Panc1 (cell line): ENCODE results near the gene ENTPD6. TPM values are rescaled to one million over a fixed set of nuclear protein-coding genes. Genes with fewer than 3 reads are reported as not detected.

Experiments used
- ATAC-seq: fragments of 200-7000 bp; cut with Tn5 transposase; 2 replicates; pipeline ENCODE4 v1.9.1; 2020; ENCODE audit warnings: mild to moderate bottlenecking, moderate library complexity
- BruUV-seq: library from RNA; stranded (reverse); fragments of 400-500 nt; replicated peaks from 2 replicates; lab custom pipeline; 2021; lab: Mats Ljungman, UMichigan
- CTCF ChIA-PET: fragments of 300-600 bp; sonication (Branson Sonifier 250); formaldehyde crosslinking; loops from one replicate; lab custom pipeline; 2022; ENCODE audit warnings: antibody characterized with exemption; lab: Charles Lee
- POLR2A ChIA-PET: fragments of 300-600 bp; sonication (Branson Sonifier 250); formaldehyde crosslinking; loops from one replicate; lab custom pipeline; 2022; ENCODE audit warnings: antibody characterized with exemption; lab: Charles Lee
- DNase-seq: peaks from one replicate; pipeline ENCODE4 v3.0.0-alpha.2; 2010; ENCODE audit warnings: low read depth, low spot score
- H3K27ac ChIP-seq: 2 replicates; pipeline ENCODE4 v1.5.1; 2011; ENCODE audit warnings: mild to moderate bottlenecking, low read length, inconsistent platforms
- H3K27me3 ChIP-seq: fragments of 200-500 bp; sonication (Bioruptor generic); 2 replicates; pipeline ENCODE4 v1.6.0; 2014; ENCODE audit warnings: low read length, inconsistent platforms; ENCODE audit not compliant: control insufficient read depth, insufficient read depth
- H3K36me3 ChIP-seq: fragments of 200-500 bp; sonication (Bioruptor generic); 2 replicates; pipeline ENCODE4 v1.5.1; 2014; ENCODE audit warnings: inconsistent platforms, mild to moderate bottlenecking, low read length, moderate library complexity; ENCODE audit not compliant: control insufficient read depth, insufficient read depth
- H3K4me1 ChIP-seq: 2 replicates; pipeline ENCODE4 v1.5.1; 2011; ENCODE audit warnings: inconsistent platforms, mild to moderate bottlenecking, low read length, moderate library complexity; ENCODE audit not compliant: control insufficient read depth, insufficient read depth
- H3K4me3 ChIP-seq, 2 experiments: 2 replicates each; pipeline ENCODE4 v1.5.1; 2011 to 2012; ENCODE audit warnings: low read depth in 2 of 2, low read length in 2 of 2, mild to moderate bottlenecking in 2 of 2, inconsistent platforms in 1 of 2, moderate library complexity in 1 of 2
- H3K9me3 ChIP-seq: fragments of 200-500 bp; sonication (Bioruptor generic); 2 replicates; pipeline ENCODE4 v1.5.1; 2014; ENCODE audit warnings: low read depth, mild to moderate bottlenecking, inconsistent platforms, low read length, moderate library complexity; ENCODE audit not compliant: control insufficient read depth, insufficient read depth
- CTCF ChIP-seq: fragments of 450-650 bp; IDR thresholded peaks from 2 replicates; pipeline ENCODE4 v1.5.1; 2017; ENCODE audit warnings: mild to moderate bottlenecking
- POLR2AphosphoS5 ChIP-seq: IDR thresholded peaks from 2 replicates; pipeline ENCODE4 v1.6.1; 2012; ENCODE audit warnings: mild to moderate bottlenecking, low read depth, low read length, moderate library complexity
- SIN3A ChIP-seq: IDR thresholded peaks from 2 replicates; pipeline ENCODE4 v1.6.1; 2012; ENCODE audit warnings: low read depth, mild to moderate bottlenecking, low read length, moderate library complexity, borderline replicate concordance; ENCODE audit not compliant: insufficient read depth
- TCF7L2 ChIP-seq: IDR thresholded peaks from 2 replicates; pipeline ENCODE4 v1.6.1; 2011; ENCODE audit warnings: mild to moderate bottlenecking, low read depth, low read length, inconsistent platforms
- in situ Hi-C: cut with HindIII; loops from 2 replicates; pipeline ENCODE4 v1.10.0; 2016; ENCODE audit warnings: low sequenced_read_pairs, low pct_unique_long_range_greater_than_20kb
- intact Hi-C: fragments of 100-400 bp; cut with micrococcal nuclease; formaldehyde crosslinking; loops from one replicate; pipeline ENCODE4 v1.10.0; 2022; ENCODE audit not compliant: unreplicated experiment
- total RNA-seq: library from RNA; stranded (reverse); gene quantifications from one replicate; pipeline ENCODE4 v1.2.1, GENCODE V29; 2021; ENCODE audit not compliant: unreplicated experiment
- TF ChIP-seq, protein P1 (sequence below), 2 experiments: IDR thresholded peaks; 2 replicates each; pipeline ENCODE4 v1.6.1; 2011 to 2012; ENCODE audit warnings: low read depth in 2 of 2, control low read depth in 1 of 2, low read length in 1 of 2, mild to moderate bottlenecking in 1 of 2, moderate library complexity in 1 of 2; ENCODE audit not compliant: insufficient read depth in 1 of 2

Gene ENTPD6
- total RNA-seq, 1 experiment from 2014 or later = 108 TPM

DNA sequence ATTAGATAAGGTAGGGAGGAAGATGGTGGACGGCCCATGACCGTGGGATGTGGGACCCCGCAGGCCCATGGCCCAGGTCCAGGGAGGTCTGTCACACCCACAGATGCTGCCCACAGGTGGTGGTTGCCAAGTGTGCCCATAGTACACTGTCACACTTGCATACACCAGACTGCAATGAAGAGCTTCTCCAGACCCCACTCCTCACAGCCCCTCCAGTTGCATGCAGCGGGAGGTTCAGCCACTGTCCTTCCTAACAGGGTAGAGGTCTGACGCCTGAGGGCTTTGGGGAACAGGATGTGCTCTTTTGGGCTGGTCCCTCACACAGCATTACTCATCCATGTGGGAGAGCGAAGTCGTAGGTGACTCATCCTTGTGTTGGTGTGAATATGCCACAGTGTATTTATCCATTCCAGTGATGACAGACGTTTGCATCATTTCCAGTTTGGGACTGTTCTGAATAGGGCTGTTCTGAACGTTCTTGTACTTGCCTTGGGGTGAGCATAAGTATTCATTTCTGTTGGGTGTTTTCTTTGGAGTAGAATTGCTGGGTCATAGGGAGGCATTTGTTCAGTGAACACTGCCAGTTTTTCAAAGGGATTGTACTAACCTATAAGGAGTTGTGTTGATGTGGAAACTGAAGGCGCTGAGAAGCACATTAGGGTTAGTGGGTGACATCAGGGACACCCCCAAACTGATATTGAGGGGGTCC is 42.3 kb downstream of the ENTPD6 start:
- peak; percentile 87 for ATAC-seq
- peak overlapping the region in 1 of 2 experiments; percentile 3; a peak in 1 of 4 replicates for H3K4me3 ChIP-seq
- H3K27ac ChIP-seq = peak overlapping the region; percentile 100
- H3K4me1 ChIP-seq = peaks cover 74% of the 10 kb centered on the region
- POLR2A ChIA-PET = no interaction called here
- DNase-seq = peak; percentile 97
- H3K27me3 ChIP-seq = no peaks in the 10 kb centered on the region
- CTCF ChIA-PET = interaction anchor here (1.4 kb wide), 1 partner anchor 9 kb away, joined by 4 read pairs; no protein-coding TSS in a partner anchor
- no TSS peak for BruUV-seq
- in situ Hi-C loops = no loop called here
- TF ChIP-seq, protein P1, sequence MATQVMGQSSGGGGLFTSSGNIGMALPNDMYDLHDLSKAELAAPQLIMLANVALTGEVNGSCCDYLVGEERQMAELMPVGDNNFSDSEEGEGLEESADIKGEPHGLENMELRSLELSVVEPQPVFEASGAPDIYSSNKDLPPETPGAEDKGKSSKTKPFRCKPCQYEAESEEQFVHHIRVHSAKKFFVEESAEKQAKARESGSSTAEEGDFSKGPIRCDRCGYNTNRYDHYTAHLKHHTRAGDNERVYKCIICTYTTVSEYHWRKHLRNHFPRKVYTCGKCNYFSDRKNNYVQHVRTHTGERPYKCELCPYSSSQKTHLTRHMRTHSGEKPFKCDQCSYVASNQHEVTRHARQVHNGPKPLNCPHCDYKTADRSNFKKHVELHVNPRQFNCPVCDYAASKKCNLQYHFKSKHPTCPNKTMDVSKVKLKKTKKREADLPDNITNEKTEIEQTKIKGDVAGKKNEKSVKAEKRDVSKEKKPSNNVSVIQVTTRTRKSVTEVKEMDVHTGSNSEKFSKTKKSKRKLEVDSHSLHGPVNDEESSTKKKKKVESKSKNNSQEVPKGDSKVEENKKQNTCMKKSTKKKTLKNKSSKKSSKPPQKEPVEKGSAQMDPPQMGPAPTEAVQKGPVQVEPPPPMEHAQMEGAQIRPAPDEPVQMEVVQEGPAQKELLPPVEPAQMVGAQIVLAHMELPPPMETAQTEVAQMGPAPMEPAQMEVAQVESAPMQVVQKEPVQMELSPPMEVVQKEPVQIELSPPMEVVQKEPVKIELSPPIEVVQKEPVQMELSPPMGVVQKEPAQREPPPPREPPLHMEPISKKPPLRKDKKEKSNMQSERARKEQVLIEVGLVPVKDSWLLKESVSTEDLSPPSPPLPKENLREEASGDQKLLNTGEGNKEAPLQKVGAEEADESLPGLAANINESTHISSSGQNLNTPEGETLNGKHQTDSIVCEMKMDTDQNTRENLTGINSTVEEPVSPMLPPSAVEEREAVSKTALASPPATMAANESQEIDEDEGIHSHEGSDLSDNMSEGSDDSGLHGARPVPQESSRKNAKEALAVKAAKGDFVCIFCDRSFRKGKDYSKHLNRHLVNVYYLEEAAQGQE (IDR thresholded peaks at IDR 0.05; ENCODE audit: insufficient read depth in 1 of 2, low read depth in 2 of 2, low read length in 1 of 2) = 0 out of 4 replicates have a peak, but pooled peaks of 1 of the 2 experiments have one; percentile 25
- TF ChIP-seq POLR2AphosphoS5 (peak; percentile 89; the same call in 1 of the 2 replicates), CTCF (no peak), TCF7L2 (peak; percentile 51; the same call in 1 of the 2 replicates), SIN3A (peak; percentile 88; the same call in 1 of the 2 replicates)
- H3K36me3 ChIP-seq = no peaks in the 10 kb centered on the region
- intact Hi-C loops = no loop called here
- H3K9me3 ChIP-seq = no peaks in the 10 kb centered on the region

- Histone ChIP-seq H3K4me1 (peaks cover 67% of the 10 kb centered on the region), H3K27ac (peak overlapping the region; percentile 100), H3K27me3 (no peaks in the 10 kb centered on the region), H3K4me3 (peak overlapping the region in 1 of 2 experiments; percentile 3; a peak in 1 of 4 replicates), H3K36me3 (no peaks in the 10 kb centered on the region), H3K9me3 (no peaks in the 10 kb centered on the region; the same call in 1 of the 2 replicates)
- DNase-seq (no peak), ATAC-seq (no peak; the same call in 1 of the 2 replicates)
- POLR2A ChIA-PET = no interaction called here
- in situ Hi-C loops (no loop called here), intact Hi-C loops (no loop called here)
- TF ChIP-seq SIN3A (no peak), POLR2AphosphoS5 (no peak), TCF7L2 (no peak), CTCF (no peak)
- TF ChIP-seq, protein P1 (IDR thresholded peaks at IDR 0.05; ENCODE audit: insufficient read depth in 1 of 2, low read depth in 2 of 2, low read length in 1 of 2) = no peak
- CTCF ChIA-PET = no interaction called here
- BruUV-seq = TSS peak; percentile 95
These were observed 43.0 kb downstream of the ENTPD6 start for GRCh38 chr20:25238319-25239037.
